Small intestine (tissue), 16 donors: ENCODE results near the gene GABRA1. TPM values are rescaled to one million over a fixed set of nuclear protein-coding genes. Genes with fewer than 3 reads are reported as not detected.

Source experiments
- DNase-seq, 2 donors: peaks; one replicate each; pipeline versions ENCODE4 v3.0.0 to v3.0.0-alpha.2; 2013
- FAIRE-seq: peaks from 2 replicates; lab custom pipeline; 2012; peaks lifted over from hg19 to GRCh38; lab: Jason Lieb, UNC
- H3K27ac ChIP-seq, 3 donors: one replicate each; pipeline ENCODE4 v1.5.1; 2013; ENCODE audit warnings: low read length in 2 of 3, mild to moderate bottlenecking in 2 of 3, control low read depth in 1 of 3, inconsistent platforms in 1 of 3, low read depth in 1 of 3, moderate library complexity in 1 of 3
- H3K27me3 ChIP-seq, 3 donors: one replicate each; pipeline ENCODE4 v1.6.1; 2013; ENCODE audit warnings: low read length in 3 of 3, inconsistent platforms in 1 of 3; ENCODE audit not compliant: control insufficient read depth in 3 of 3, insufficient read depth in 3 of 3
- H3K36me3 ChIP-seq, 3 donors: one replicate each; pipeline ENCODE4 v1.6.1; 2013; ENCODE audit warnings: low read length in 3 of 3, inconsistent platforms in 1 of 3, low read depth in 1 of 3, mild to moderate bottlenecking in 1 of 3, moderate library complexity in 1 of 3; ENCODE audit not compliant: control insufficient read depth in 3 of 3, insufficient read depth in 2 of 3
- H3K4me1 ChIP-seq, 3 donors: one replicate each; pipeline ENCODE4 v1.6.1; 2013; ENCODE audit warnings: low read length in 2 of 3, inconsistent platforms in 1 of 3, low read depth in 1 of 3, mild to moderate bottlenecking in 1 of 3, moderate library complexity in 1 of 3; ENCODE audit not compliant: control insufficient read depth in 3 of 3, insufficient read depth in 2 of 3
- H3K4me3 ChIP-seq, 3 donors: one replicate each; pipeline ENCODE4 v1.5.1; 2013; ENCODE audit warnings: low read length in 3 of 3, control low read depth in 1 of 3, inconsistent platforms in 1 of 3, low read depth in 1 of 3, mild to moderate bottlenecking in 1 of 3, moderate library complexity in 1 of 3
- H3K9me3 ChIP-seq, 2 donors: one replicate each; pipeline ENCODE4 v1.6.1; 2013; ENCODE audit warnings: low read depth in 1 of 2, low read length in 1 of 2; ENCODE audit not compliant: control insufficient read depth in 2 of 2, insufficient read depth in 1 of 2
- WGBS, 3 donors: extraction: QIAGEN DNeasy Blood & Tissue Kit; methylation state at CpG; one replicate each; pipeline ENCODE4 v1.1.7; 2013; 5-methylcytosine and 5-hydroxymethylcytosine counted together
- long read RNA-seq, 10 donors: transcript quantifications; one replicate each; lab custom pipeline, GENCODE V29; 2026
- polyA plus RNA-seq, 4 donors: library from polyadenylated mRNA; stranded (reverse) in 3 of 4; unstranded in 1 of 4; fragments of 200-250 nt in 3 of 4; fragments of 120-200 nt in 1 of 4; gene quantifications; one replicate each; pipeline versions ENCODE4 v1.2.1 to v1.2.3, GENCODE V29; 2013
- donor health status: healthy with polysubstance abuse.
- donor health status: control.
- donor health status: control.
- donor health status: Bipolar disorder and iron deficiency.
- donor health status: healthy.

Gene GABRA1
- under 1 TPM in 2 of 4 donors, not detected in 2; 0.10 TPM for polyA plus RNA-seq
- long read RNA-seq, donor 1 = 0 reads
- long read RNA-seq, donor 2 = 0 reads
- long read RNA-seq, donor 3 = 0 reads
- long read RNA-seq, donor 4 = 0 reads
- long read RNA-seq, donor 5 = 0 reads
- long read RNA-seq, donor 6 = 0 reads
- long read RNA-seq, donor 7 = 0 reads
- long read RNA-seq, donor 8 = 0 reads
- long read RNA-seq, donor 9 = 0 reads
- long read RNA-seq, donor 10 = 0 reads

DNA sequence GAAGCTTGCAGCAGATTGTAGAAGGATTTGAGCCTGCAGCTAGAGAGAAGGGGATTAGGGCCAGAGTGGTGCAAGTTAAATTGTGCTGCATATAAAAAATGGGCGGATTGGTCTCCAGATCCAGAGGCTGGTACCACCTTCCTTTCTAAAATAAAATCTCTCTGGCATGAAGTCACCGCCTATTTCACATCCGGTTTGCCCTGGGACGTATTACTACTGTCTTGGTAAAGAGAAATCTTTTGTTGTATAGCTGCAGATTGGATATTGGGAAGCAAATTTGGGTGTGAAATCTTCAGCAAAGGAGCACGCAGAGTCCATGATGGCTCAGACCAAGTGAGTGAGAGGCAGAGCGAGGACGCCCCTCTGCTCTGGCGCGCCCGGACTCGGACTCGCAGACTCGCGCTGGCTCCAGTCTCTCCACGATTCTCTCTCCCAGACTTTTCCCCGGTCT is at the start of gene GABRA1:
Gene GABRA1, plus strand, starts transcription at position 180 of the 451 bp plus-strand sequence. CDS start 2,691 bp downstream, outside the sequence.
- DNase-seq = peak in 1 of 2 donors; percentile 4
- Histone ChIP-seq H3K27ac (no peak within 1 kb of the TSS), H3K9me3 (no peaks in the 10 kb centered on the region), H3K36me3 (no peaks in the 10 kb centered on the region), H3K4me3 (no peak within 1 kb of the TSS), H3K4me1 (no peaks in the 10 kb centered on the region), H3K27me3 (peaks cover 0 to 31% (median 5%) of the 10 kb centered on the region in 3 donors)
- no peak for FAIRE-seq
- WGBS, 3 donors = 4 to 11% (median 9%) methylated on average over 15 to 16 of the region's 16 CpGs

GRCh38 chr5:161799316-161799715 is 48.6 kb upstream of the GABRA1 start:
- Histone ChIP-seq H3K27ac (no peak overlapping the region), H3K4me3 (no peak overlapping the region), H3K36me3 (no peaks in the 10 kb centered on the region), H3K9me3 (no peaks in the 10 kb centered on the region), H3K4me1 (no peaks in the 10 kb centered on the region), H3K27me3 (no peaks in the 10 kb centered on the region)
- FAIRE-seq (no peak), DNase-seq (no peak)
- WGBS, 3 donors = 55 to 69% (median 68%) methylated on average over 3 of the region's 3 CpGs

GRCh38 chr5:161804263-161804662 is 43.7 kb upstream of the GABRA1 start:
- Histone ChIP-seq H3K4me1 (no peaks in the 10 kb centered on the region), H3K4me3 (no peak overlapping the region), H3K9me3 (no peaks in the 10 kb centered on the region), H3K36me3 (no peaks in the 10 kb centered on the region), H3K27me3 (no peaks in the 10 kb centered on the region), H3K27ac (no peak overlapping the region)
- 16 to 26% (median 23%) methylated on average over 1 of the region's 1 CpG for WGBS, 3 donors
- FAIRE-seq (no peak), DNase-seq (no peak)

DNA sequence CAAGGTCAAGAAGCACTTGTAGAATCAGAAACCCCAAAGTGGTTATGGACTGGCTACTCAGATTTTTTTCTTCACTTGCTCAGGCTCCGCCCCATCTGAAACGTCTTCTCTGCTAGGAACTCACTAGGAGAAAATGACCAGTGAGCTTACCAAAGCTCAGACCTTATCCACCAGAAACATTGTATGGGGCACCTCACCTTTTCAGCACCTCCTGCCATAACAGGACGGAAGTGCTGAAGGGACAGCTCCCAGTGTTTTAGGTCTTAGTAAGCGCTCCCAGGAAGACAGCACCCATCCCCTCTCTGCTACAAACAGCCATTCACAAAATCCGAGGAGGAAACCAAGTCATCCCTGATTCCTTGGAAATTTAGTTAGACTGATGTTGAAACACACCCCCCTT is 1.2 kb upstream of the GABRA1 start:
- Histone ChIP-seq H3K27me3 (peaks cover 0 to 31% (median 5%) of the 10 kb centered on the region in 3 donors), H3K27ac (no peak overlapping the region), H3K4me1 (no peaks in the 10 kb centered on the region), H3K9me3 (no peaks in the 10 kb centered on the region), H3K4me3 (no peak overlapping the region), H3K36me3 (no peaks in the 10 kb centered on the region)
- 7 to 11% (median 10%) methylated on average over 5 of the region's 5 CpGs for WGBS, 3 donors
- DNase-seq = peak in 1 of 2 donors; percentile 40
- FAIRE-seq = no peak

DNA sequence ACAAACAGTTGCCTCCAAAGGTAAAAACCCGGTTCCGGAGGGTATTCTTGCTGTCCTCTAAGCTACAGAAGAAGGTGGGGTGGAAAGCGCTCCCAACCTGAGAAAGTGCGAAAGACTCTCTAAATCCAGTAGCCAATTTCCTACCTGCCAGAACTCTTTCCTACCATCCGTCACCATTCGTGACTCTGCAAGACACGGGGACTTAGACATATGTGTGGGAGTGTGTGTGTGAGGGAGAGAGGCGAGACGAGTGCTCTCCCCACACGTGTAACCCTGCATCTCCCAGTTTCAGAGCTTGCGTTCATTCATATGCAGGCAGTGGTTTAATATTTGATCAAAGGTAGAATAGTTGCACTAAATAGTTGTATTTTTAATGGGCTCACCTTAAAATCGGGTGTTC is 473 bp upstream of the GABRA1 start:
- H3K27me3 ChIP-seq = peaks cover 0 to 31% (median 5%) of the 10 kb centered on the region in 3 donors
- no peak overlapping the region for H3K27ac ChIP-seq
- no peak overlapping the region for H3K4me3 ChIP-seq
- H3K4me1 ChIP-seq = no peaks in the 10 kb centered on the region
- no peaks in the 10 kb centered on the region for H3K36me3 ChIP-seq
- WGBS, 3 donors = 4 to 8% (median 7%) methylated on average over 12 of the region's 12 CpGs
- peak in 1 of 2 donors; percentile 1 for DNase-seq
- no peak for FAIRE-seq
- H3K9me3 ChIP-seq = no peaks in the 10 kb centered on the region

GRCh38 chr5:161850491-161850890 is 2.6 kb downstream of the GABRA1 start:
- WGBS, 3 donors = 75 to 78% (median 78%) methylated on average over 3 of the region's 3 CpGs
- H3K9me3 ChIP-seq = no peaks in the 10 kb centered on the region
- peaks cover 0 to 31% (median 5%) of the 10 kb centered on the region in 3 donors for H3K27me3 ChIP-seq
- FAIRE-seq = no peak
- H3K4me3 ChIP-seq = no peak overlapping the region
- H3K27ac ChIP-seq = no peak overlapping the region
- H3K36me3 ChIP-seq = no peaks in the 10 kb centered on the region
- no peaks in the 10 kb centered on the region for H3K4me1 ChIP-seq
- DNase-seq = no peak

GRCh38 chr5:161851691-161852299 is 3.9 kb downstream of the GABRA1 start:
- Histone ChIP-seq H3K9me3 (no peaks in the 10 kb centered on the region), H3K4me1 (no peaks in the 10 kb centered on the region), H3K36me3 (no peaks in the 10 kb centered on the region), H3K27me3 (peaks cover 0 to 27% (median 5%) of the 10 kb centered on the region in 3 donors), H3K4me3 (no peak overlapping the region), H3K27ac (no peak overlapping the region)
- 53 to 61% (median 54%) methylated on average over 2 of the region's 2 CpGs for WGBS, 3 donors
- FAIRE-seq (peak; percentile 10), DNase-seq (peak in 1 of 2 donors; percentile 2)

DNA sequence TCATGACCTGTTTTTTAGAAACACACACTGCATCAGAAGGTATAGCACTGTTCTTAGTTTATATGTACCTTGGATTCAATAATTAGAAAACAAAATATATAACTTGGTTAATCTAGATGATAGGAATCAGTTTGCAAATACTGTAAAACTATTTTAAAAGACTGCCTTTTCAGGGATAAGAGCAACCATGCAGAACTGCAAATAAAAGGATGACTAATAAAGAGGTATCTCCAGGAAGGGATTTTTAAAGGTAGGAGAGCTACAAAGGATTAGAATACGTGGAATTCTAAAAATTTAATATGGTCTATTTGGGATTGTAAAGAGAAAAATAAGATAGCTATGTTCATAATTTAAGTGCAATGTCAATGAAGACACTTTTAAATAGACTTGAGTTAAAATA is 9.4 kb downstream of the GABRA1 start:
- Histone ChIP-seq H3K4me3 (no peak overlapping the region), H3K27ac (no peak overlapping the region), H3K4me1 (no peaks in the 10 kb centered on the region), H3K36me3 (no peaks in the 10 kb centered on the region), H3K9me3 (no peaks in the 10 kb centered on the region), H3K27me3 (no peaks in the 10 kb centered on the region)
- no peak for DNase-seq
- 17 to 46% (median 19%) methylated on average over 1 of the region's 1 CpG for WGBS, 3 donors
- no peak for FAIRE-seq
